ENCODE measurements around the gene C22orf39.
A peak's percentile ranks its signal among the peaks of the same experiment; 100 is the strongest.

Gene C22orf39

GRCh38 chr22:19480789-19481188, 33.3 kb upstream of the C22orf39 start:
- no peak for DNase-seq (ENCODE audit: low read depth)
- no peak for TF ChIP-seq CTCF (IDR thresholded peaks at IDR 0.05; ENCODE audit: control insufficient read depth, insufficient read depth, low read depth, low read length, missing control alignments)
- no peak overlapping the region for H3K4me3 ChIP-seq (ENCODE audit: control insufficient read depth, low read depth, low read length)

- no peak for DNase-seq (ENCODE audit: low read depth)
- TF ChIP-seq CTCF (IDR thresholded peaks at IDR 0.05; ENCODE audit: control insufficient read depth, insufficient read depth, low read depth, low read length, missing control alignments) = no peak
- peak overlapping the region; percentile 91 for H3K4me3 ChIP-seq (ENCODE audit: control insufficient read depth, low read depth, low read length)
Observed at GRCh38 chr22:19480173-19480568, 32.7 kb upstream of the C22orf39 start.

- H3K4me3 ChIP-seq (ENCODE audit: control insufficient read depth, low read depth, low read length) = peak within 1 kb of the TSS; percentile 91
- TF ChIP-seq CTCF (IDR thresholded peaks at IDR 0.05; ENCODE audit: control insufficient read depth, insufficient read depth, low read depth, low read length, missing control alignments) = no peak
- DNase-seq (ENCODE audit: low read depth) = peak; percentile 96
Observed at GRCh38 chr22:19479355-19480172, 32.1 kb upstream of the C22orf39 start, which contains the start of gene CDC45. Gene CDC45 (plus strand): TSS chr22:19479920. CDS start chr22:19479969, 49 bp downstream.

- H3K4me3 ChIP-seq (ENCODE audit: control insufficient read depth, low read depth, low read length) = peak within 1 kb of the TSS; percentile 91
- DNase-seq (ENCODE audit: low read depth) = peak; percentile 25
- no peak for TF ChIP-seq CTCF (IDR thresholded peaks at IDR 0.05; ENCODE audit: control insufficient read depth, insufficient read depth, low read depth, low read length, missing control alignments)
Observed at GRCh38 chr22:19478901-19479354, 31.4 kb upstream of the C22orf39 start, which contains the start of gene UFD1. Gene UFD1 (minus strand): TSS chr22:19479193. CDS start chr22:19479085, 108 bp downstream.

GRCh38 chr22:19478045-19478900, 30.8 kb upstream of the C22orf39 start:
- no peak for DNase-seq (ENCODE audit: low read depth)
- H3K4me3 ChIP-seq (ENCODE audit: control insufficient read depth, low read depth, low read length) = peak overlapping the region; percentile 91
- TF ChIP-seq CTCF (IDR thresholded peaks at IDR 0.05; ENCODE audit: control insufficient read depth, insufficient read depth, low read depth, low read length, missing control alignments) = no peak

GRCh38 chr22:19477321-19478044, 30.0 kb upstream of the C22orf39 start:
- no peak for TF ChIP-seq CTCF (IDR thresholded peaks at IDR 0.05; ENCODE audit: control insufficient read depth, insufficient read depth, low read depth, low read length, missing control alignments)
- H3K4me3 ChIP-seq (ENCODE audit: control insufficient read depth, low read depth, low read length) = peak overlapping the region; percentile 91
- DNase-seq (ENCODE audit: low read depth) = no peak
